WTC11 (cell line): ENCODE data around the gene MSI2.

Experiments used
- ATF1 ChIP-seq: sonication (generic); formaldehyde crosslinking; IDR thresholded peaks from 2 replicates; pipeline ENCODE4 v1.8.1; 2023; ENCODE audit warnings: mild to moderate bottlenecking, moderate library complexity, missing genetic modification reagents
- NR3C1 ChIP-seq: sonication (generic); formaldehyde crosslinking; conservative IDR thresholded peaks from 2 replicates; pipeline ENCODE4 v1.8.1; 2023; ENCODE audit warnings: low read depth, mild to moderate bottlenecking, missing genetic modification reagents
- ZBTB21 ChIP-seq: sonication (generic); formaldehyde crosslinking; IDR thresholded peaks from 2 replicates; pipeline ENCODE4 v1.8.1; 2023; ENCODE audit warnings: mild to moderate bottlenecking, missing genetic modification reagents, borderline replicate concordance
- TF ChIP-seq, protein P1 (sequence below): fragments of 200-600 bp; IDR thresholded peaks from 2 replicates; pipeline ENCODE4 v1.8.0; 2022; ENCODE audit warnings: antibody characterized with exemption
- TF ChIP-seq, protein P2 (sequence below): sonication (generic); formaldehyde crosslinking; IDR thresholded peaks from 2 replicates; pipeline ENCODE4 v1.8.0; 2023; ENCODE audit warnings: mild to moderate bottlenecking, missing genetic modification reagents

DNA sequence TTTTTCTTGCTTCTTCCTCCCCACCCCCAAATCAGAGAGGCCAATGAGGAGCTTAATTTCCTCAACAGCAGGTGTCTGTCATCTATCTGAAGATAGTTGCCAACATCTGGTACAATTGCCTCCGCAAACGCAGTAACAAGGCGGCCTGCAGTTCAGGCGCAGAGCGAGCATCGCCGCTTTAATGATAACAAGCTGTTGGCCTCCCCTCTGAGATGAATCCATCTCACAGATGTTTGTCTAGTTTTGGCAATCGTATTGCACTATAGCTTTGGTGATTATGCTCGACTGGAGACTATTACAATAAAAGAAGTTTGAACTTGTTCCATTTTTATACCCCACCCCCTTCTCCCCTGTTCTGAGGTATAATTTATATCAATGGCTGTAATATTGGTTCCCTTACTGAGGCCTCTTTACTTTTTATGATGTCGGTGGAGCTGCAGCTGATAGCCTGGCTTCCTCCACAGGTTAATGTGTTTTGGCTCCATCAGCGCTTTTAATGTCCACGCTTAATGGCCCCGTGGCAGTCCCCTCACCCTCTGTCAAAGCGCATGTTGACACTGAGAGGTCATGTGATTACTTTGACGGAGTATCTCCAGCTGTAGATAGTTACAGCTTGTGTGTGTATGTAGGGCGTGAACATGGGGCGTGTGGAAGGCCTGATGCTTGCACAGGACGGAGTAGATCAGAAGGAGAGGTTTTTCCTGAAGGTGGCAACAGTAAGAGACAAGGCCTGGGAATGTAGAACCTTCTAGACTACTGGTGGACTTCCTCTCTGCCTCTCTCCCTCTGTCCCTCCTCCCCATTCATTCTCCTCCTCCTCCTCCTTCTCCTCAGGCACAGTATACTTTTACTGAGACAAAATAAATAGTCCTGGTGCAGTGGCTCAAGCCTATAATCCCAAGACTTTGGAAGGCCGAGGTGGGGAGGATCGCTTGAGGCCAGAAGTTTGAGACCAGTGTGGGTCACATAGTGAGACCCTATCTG lies 164.7 kb downstream of the MSI2 start:
- TF ChIP-seq, protein P1, sequence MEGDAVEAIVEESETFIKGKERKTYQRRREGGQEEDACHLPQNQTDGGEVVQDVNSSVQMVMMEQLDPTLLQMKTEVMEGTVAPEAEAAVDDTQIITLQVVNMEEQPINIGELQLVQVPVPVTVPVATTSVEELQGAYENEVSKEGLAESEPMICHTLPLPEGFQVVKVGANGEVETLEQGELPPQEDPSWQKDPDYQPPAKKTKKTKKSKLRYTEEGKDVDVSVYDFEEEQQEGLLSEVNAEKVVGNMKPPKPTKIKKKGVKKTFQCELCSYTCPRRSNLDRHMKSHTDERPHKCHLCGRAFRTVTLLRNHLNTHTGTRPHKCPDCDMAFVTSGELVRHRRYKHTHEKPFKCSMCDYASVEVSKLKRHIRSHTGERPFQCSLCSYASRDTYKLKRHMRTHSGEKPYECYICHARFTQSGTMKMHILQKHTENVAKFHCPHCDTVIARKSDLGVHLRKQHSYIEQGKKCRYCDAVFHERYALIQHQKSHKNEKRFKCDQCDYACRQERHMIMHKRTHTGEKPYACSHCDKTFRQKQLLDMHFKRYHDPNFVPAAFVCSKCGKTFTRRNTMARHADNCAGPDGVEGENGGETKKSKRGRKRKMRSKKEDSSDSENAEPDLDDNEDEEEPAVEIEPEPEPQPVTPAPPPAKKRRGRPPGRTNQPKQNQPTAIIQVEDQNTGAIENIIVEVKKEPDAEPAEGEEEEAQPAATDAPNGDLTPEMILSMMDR = no peak
- TF ChIP-seq ATF1 (CRISPR knock-in tag) (no peak), NR3C1 (CRISPR knock-in tag) (no peak), ZBTB21 (CRISPR knock-in tag) (no peak)
- TF ChIP-seq, protein P2, sequence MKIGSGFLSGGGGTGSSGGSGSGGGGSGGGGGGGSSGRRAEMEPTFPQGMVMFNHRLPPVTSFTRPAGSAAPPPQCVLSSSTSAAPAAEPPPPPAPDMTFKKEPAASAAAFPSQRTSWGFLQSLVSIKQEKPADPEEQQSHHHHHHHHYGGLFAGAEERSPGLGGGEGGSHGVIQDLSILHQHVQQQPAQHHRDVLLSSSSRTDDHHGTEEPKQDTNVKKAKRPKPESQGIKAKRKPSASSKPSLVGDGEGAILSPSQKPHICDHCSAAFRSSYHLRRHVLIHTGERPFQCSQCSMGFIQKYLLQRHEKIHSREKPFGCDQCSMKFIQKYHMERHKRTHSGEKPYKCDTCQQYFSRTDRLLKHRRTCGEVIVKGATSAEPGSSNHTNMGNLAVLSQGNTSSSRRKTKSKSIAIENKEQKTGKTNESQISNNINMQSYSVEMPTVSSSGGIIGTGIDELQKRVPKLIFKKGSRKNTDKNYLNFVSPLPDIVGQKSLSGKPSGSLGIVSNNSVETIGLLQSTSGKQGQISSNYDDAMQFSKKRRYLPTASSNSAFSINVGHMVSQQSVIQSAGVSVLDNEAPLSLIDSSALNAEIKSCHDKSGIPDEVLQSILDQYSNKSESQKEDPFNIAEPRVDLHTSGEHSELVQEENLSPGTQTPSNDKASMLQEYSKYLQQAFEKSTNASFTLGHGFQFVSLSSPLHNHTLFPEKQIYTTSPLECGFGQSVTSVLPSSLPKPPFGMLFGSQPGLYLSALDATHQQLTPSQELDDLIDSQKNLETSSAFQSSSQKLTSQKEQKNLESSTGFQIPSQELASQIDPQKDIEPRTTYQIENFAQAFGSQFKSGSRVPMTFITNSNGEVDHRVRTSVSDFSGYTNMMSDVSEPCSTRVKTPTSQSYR (CRISPR knock-in tag) = no peak
